Measurements from ENCODE around the gene IPCEF1. TPM values are rescaled to one million over a fixed set of nuclear protein-coding genes. Genes with fewer than 3 reads are reported as not detected.
"Not testable (repeated sequence)": the region's sequence is repeated elsewhere in the genome, so short reads cannot be mapped to it uniquely, and the experiment has no call there.

IPCEF1 gene
- total RNA-seq, 2 donors from 2014 or later = 0.51 to 0.93 TPM

- H3K27ac ChIP-seq = no peak overlapping the region
- no peaks in the 10 kb centered on the region for H3K4me1 ChIP-seq
- no peaks in the 10 kb centered on the region for H3K27me3 ChIP-seq
- DNase-seq (ENCODE audit: low spot score) = no peak
- no peaks in the 10 kb centered on the region for H3K9me3 ChIP-seq
- no peak overlapping the region for H3K4me3 ChIP-seq
- no peaks in the 10 kb centered on the region for H3K36me3 ChIP-seq
- TF ChIP-seq CTCF (IDR thresholded peaks at IDR 0.05) = no peak
These were observed 24.9 kb downstream of the IPCEF1 start for GRCh38 chr6:154331750-154332149.

- DNase-seq (ENCODE audit: low spot score) = no peak
- Histone ChIP-seq H3K4me3 (no peak overlapping the region), H3K36me3 (no peaks in the 10 kb centered on the region), H3K4me1 (no peaks in the 10 kb centered on the region), H3K27me3 (no peaks in the 10 kb centered on the region), H3K27ac (no peak overlapping the region), H3K9me3 (no peaks in the 10 kb centered on the region)
- TF ChIP-seq CTCF (IDR thresholded peaks at IDR 0.05) = no peak
These were observed 27.0 kb downstream of the IPCEF1 start for GRCh38 chr6:154329350-154330170.

GRCh38 chr6:154327313-154327712 is 29.3 kb downstream of the IPCEF1 start:
- not testable (repeated sequence) for H3K9me3 ChIP-seq; DNase-seq (ENCODE audit: low spot score); H3K27ac ChIP-seq; H3K36me3 ChIP-seq; H3K27me3 ChIP-seq; H3K4me1 ChIP-seq; H3K4me3 ChIP-seq

GRCh38 chr6:154325142-154325541 is 31.5 kb downstream of the IPCEF1 start:
- no peak overlapping the region for H3K4me3 ChIP-seq
- TF ChIP-seq CTCF (IDR thresholded peaks at IDR 0.05) = no peak
- DNase-seq (ENCODE audit: low spot score) = no peak
- H3K9me3 ChIP-seq = no peaks in the 10 kb centered on the region
- H3K27ac ChIP-seq = no peak overlapping the region
- no peaks in the 10 kb centered on the region for H3K27me3 ChIP-seq
- no peaks in the 10 kb centered on the region for H3K36me3 ChIP-seq
- H3K4me1 ChIP-seq = no peaks in the 10 kb centered on the region

GRCh38 chr6:154320181-154320580 is 36.4 kb downstream of the IPCEF1 start:
- H3K4me1 ChIP-seq = no peaks in the 10 kb centered on the region
- no peaks in the 10 kb centered on the region for H3K9me3 ChIP-seq
- no peak overlapping the region for H3K27ac ChIP-seq
- no peak for TF ChIP-seq CTCF (IDR thresholded peaks at IDR 0.05)
- H3K4me3 ChIP-seq = no peak overlapping the region
- H3K27me3 ChIP-seq = no peaks in the 10 kb centered on the region
- H3K36me3 ChIP-seq = no peaks in the 10 kb centered on the region
- DNase-seq (ENCODE audit: low spot score) = no peak

- Histone ChIP-seq H3K36me3 (no peaks in the 10 kb centered on the region), H3K4me1 (no peaks in the 10 kb centered on the region), H3K9me3 (no peaks in the 10 kb centered on the region), H3K27me3 (no peaks in the 10 kb centered on the region), H3K27ac (no peak overlapping the region), H3K4me3 (no peak overlapping the region)
- TF ChIP-seq CTCF (IDR thresholded peaks at IDR 0.05) = no peak
- DNase-seq (ENCODE audit: low spot score) = no peak
These were observed 37.3 kb downstream of the IPCEF1 start for GRCh38 chr6:154319231-154319858.

Measured in right atrium auricular region (tissue), 2 donors.